Mesothelial cell of epicardium (in vitro differentiated cells): Measurements from ENCODE around the gene GATA5. TPM values are rescaled to one million over a fixed set of nuclear protein-coding genes. Genes with fewer than 3 reads are reported as not detected.

Experiments used
- DNase-seq, 2 experiments: peaks; one replicate each; pipeline ENCODE4 v3.0.0; 2021; ENCODE audit warnings: low spot score in 2 of 2; ENCODE audit not compliant: unreplicated experiment in 2 of 2
- H3K27ac Mint-ChIP-seq: 2 replicates; pipeline ENCODE4 v1.8.0; 2021; ENCODE audit warnings: mixed read lengths
- H3K27me3 Mint-ChIP-seq: 2 replicates; pipeline ENCODE4 v1.8.0; 2021; ENCODE audit warnings: low read depth, mixed read lengths
- H3K36me3 Mint-ChIP-seq: 2 replicates; pipeline ENCODE4 v1.8.0; 2021; ENCODE audit warnings: mixed read lengths
- H3K4me1 Mint-ChIP-seq: 2 replicates; pipeline ENCODE4 v1.8.0; 2021; ENCODE audit warnings: mixed read lengths
- H3K4me3 Mint-ChIP-seq: 2 replicates; pipeline ENCODE4 v1.8.0; 2021; ENCODE audit warnings: mild to moderate bottlenecking, moderate library complexity, mixed read lengths
- H3K9me3 Mint-ChIP-seq: 2 replicates; pipeline ENCODE4 v1.8.0; 2021; ENCODE audit warnings: mixed read lengths
- CTCF ChIP-seq: fragments of 200-600 bp; sonication (generic); IDR thresholded peaks from one replicate; pipeline ENCODE4 v1.5.0; 2021; ENCODE audit warnings: antibody characterized with exemption; ENCODE audit not compliant: unreplicated experiment
- total RNA-seq: library from RNA; stranded (reverse); gene quantifications from 3 replicates; pipeline ENCODE4 v1.2.1, GENCODE V29; 2021

The GATA5 gene
- total RNA-seq, 1 donor from 2014 or later, result 27.5 TPM

GRCh38 chr20:62500237-62500864, 24.6 kb upstream of the GATA5 start:
- Mint-ChIP-seq H3K9me3 (no peaks in the 10 kb centered on the region), H3K27ac (no peak overlapping the region), H3K4me1 (peaks cover 11% of the 10 kb centered on the region), H3K27me3 (no peaks in the 10 kb centered on the region), H3K36me3 (no peaks in the 10 kb centered on the region), H3K4me3 (no peak overlapping the region)
- TF ChIP-seq CTCF, result peak; percentile 96
- peak; percentile 70 to 88 for DNase-seq

GRCh38 chr20:62499758-62500236, 24.0 kb upstream of the GATA5 start:
- TF ChIP-seq CTCF, result no peak
- Mint-ChIP-seq H3K9me3 (no peaks in the 10 kb centered on the region), H3K27ac (no peak overlapping the region), H3K4me3 (no peak overlapping the region), H3K36me3 (no peaks in the 10 kb centered on the region), H3K4me1 (peaks cover 12% of the 10 kb centered on the region), H3K27me3 (no peaks in the 10 kb centered on the region)
- DNase-seq, result no peak

DNA sequence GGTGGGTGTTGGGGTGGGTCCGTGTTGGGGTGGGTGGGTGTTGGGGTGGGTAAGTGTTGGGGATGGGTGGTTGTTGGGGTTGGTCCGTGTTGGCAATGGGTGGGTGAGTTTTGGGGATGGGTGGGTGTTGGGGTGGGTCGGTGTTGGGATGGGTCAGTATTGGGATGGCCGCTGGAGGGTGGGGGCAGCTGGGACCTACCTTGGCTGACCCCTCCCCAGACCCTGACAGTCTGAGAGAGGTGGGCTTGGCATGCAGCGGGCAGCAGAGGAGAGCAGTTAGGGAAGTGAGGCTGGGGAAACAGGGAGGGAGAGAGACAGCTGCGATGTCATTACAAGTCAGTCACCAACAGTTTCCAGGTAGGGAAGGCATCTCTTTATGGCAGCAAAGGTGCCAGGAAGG, 23.1 kb upstream of the GATA5 start:
- DNase-seq, result no peak
- Mint-ChIP-seq H3K27me3 (no peaks in the 10 kb centered on the region), H3K4me3 (no peak overlapping the region), H3K27ac (no peak overlapping the region), H3K36me3 (no peaks in the 10 kb centered on the region), H3K9me3 (no peaks in the 10 kb centered on the region), H3K4me1 (peaks cover 15% of the 10 kb centered on the region)
- no peak for TF ChIP-seq CTCF

DNA sequence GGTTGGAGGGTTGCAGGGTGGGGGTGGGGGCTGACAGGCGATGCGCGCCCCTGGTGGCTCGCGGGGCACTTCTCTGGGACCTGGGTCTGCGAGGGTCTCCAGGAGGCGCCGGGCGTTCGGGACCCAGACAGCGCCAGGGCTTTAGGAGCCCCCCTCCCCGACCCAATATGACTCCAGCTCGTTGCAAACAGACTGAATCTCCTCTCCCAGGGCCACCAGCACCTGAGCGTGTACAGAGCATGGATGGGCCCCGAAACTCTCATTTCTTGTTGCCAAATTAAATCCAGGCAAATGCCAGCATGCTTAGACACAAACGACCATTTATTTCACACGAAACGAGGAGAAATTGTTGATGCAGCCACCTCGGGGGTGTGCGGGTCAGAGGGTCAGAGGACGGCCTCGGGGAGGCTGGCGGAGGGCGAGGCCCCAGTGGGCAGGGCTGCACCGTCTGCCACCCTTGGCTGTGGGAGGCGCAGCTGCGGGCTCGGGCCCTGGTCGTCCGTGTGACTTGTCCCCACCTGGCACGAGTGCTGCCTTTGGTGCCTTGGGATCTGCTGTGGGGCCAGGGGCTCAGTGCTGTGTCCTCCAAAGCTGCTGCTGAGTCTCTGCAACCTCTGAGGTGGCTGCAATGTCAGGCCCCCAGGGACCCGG, 20.9 kb upstream of the GATA5 start:
- Mint-ChIP-seq H3K27ac (no peak overlapping the region), H3K9me3 (no peaks in the 10 kb centered on the region), H3K36me3 (no peaks in the 10 kb centered on the region), H3K4me3 (no peak overlapping the region), H3K4me1 (peaks cover 16% of the 10 kb centered on the region), H3K27me3 (no peaks in the 10 kb centered on the region)
- DNase-seq, result peak in 1 of 2 experiments; percentile 54
- TF ChIP-seq CTCF, result peak; percentile 87

- no peaks in the 10 kb centered on the region for H3K36me3 Mint-ChIP-seq
Observed at GRCh38 chr20:62495749-62496567, 20.2 kb upstream of the GATA5 start.

More at GRCh38 chr20:62495749-62496567, 20.2 kb upstream of the GATA5 start:
- Mint-ChIP-seq H3K9me3 (no peaks in the 10 kb centered on the region), H3K4me3 (no peak overlapping the region), H3K4me1 (peaks cover 16% of the 10 kb centered on the region), H3K27me3 (no peaks in the 10 kb centered on the region), H3K27ac (no peak overlapping the region)
- DNase-seq, result no peak
- TF ChIP-seq CTCF, result no peak
